ENCODE data around the gene ZNF230.

Gene ZNF230

GRCh38 chr19:44059229-44059628 lies 56.5 kb downstream of the ZNF230 start:
- no peak for TF ChIP-seq ELF4 (IDR thresholded peaks at IDR 0.05)
- POLR2A ChIA-PET: no interaction called here
- DNase-seq (ENCODE audit: extremely low spot score): no peak
- CTCF ChIA-PET: no interaction called here

GRCh38 chr19:44061038-44061437 lies 58.3 kb downstream of the ZNF230 start:
- ChIA-PET POLR2A (no interaction called here), CTCF (no interaction called here)
- TF ChIP-seq BHLHE40 (IDR thresholded peaks at IDR 0.05; ENCODE audit: borderline replicate concordance): no peak
- no peak for TF ChIP-seq FOXK2 (IDR thresholded peaks at IDR 0.05)
- TF ChIP-seq SP1 (IDR thresholded peaks at IDR 0.05): no peak
- TF ChIP-seq CTBP1 (IDR thresholded peaks at IDR 0.05; ENCODE audit: borderline replicate concordance): no peak
- TF ChIP-seq L3MBTL2 (conservative IDR thresholded peaks at IDR 0.05): no peak
- no peak for TF ChIP-seq SUZ12 (IDR thresholded peaks at IDR 0.05)
- no peak for TF ChIP-seq PKNOX1 (IDR thresholded peaks at IDR 0.05)
- no peak for TF ChIP-seq HDGF (IDR thresholded peaks at IDR 0.05; ENCODE audit: borderline replicate concordance)
- TF ChIP-seq FOXA1 (IDR thresholded peaks at IDR 0.05): no peak
- TF ChIP-seq ARNT (IDR thresholded peaks at IDR 0.05): no peak
- no peak for TF ChIP-seq FOXM1 (IDR thresholded peaks at IDR 0.05; ENCODE audit: borderline replicate concordance)
- no peak for TF ChIP-seq LEF1 (IDR thresholded peaks at IDR 0.05; ENCODE audit: borderline replicate concordance)
- TF ChIP-seq TARDBP (IDR thresholded peaks at IDR 0.05): no peak
- no peak for TF ChIP-seq ELF4 (IDR thresholded peaks at IDR 0.05)
- DNase-seq (ENCODE audit: extremely low spot score): no peak
